ENCODE data around the gene FMO2.

Gene FMO2

GRCh38 chr1:171159148-171159547 lies 26.0 kb upstream of the FMO2 start:
- no peaks in the 10 kb centered on the region for H3K27me3 Mint-ChIP-seq
- H3K9me3 Mint-ChIP-seq, result no peaks in the 10 kb centered on the region
- DNase-seq, result no peak
- CTCF ChIA-PET, result no interaction called here
- H3K4me3 Mint-ChIP-seq, result no peak overlapping the region
- no peak overlapping the region for H3K27ac Mint-ChIP-seq
- H3K36me3 Mint-ChIP-seq, result no peaks in the 10 kb centered on the region
- H3K4me1 Mint-ChIP-seq, result no peaks in the 10 kb centered on the region

DNA sequence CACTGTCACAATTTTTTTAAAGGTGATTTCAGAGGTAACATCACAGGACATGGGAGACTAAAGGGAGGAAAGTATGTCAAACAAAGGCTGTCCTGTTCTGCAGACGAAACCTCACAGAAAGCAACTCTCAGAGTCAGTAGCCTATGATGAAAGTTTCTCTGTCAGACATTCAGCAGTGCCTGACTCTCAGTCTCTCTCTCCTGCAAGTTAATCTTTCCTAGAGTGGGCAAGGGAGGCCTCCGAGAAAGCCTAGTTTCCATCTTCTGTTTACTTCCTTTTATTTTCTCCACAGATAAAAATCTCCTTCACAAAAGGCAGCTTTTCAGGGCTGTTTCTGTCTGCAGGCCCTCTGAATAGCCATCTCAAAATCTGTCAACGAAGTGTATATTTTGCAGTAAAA lies 24.9 kb upstream of the FMO2 start:
- Mint-ChIP-seq H3K9me3 (no peaks in the 10 kb centered on the region), H3K36me3 (no peaks in the 10 kb centered on the region), H3K27me3 (no peaks in the 10 kb centered on the region), H3K4me1 (no peaks in the 10 kb centered on the region), H3K4me3 (no peak overlapping the region), H3K27ac (no peak overlapping the region)
- CTCF ChIA-PET, result no interaction called here
- no peak for DNase-seq

- H3K27ac Mint-ChIP-seq, result no peak overlapping the region
- H3K9me3 Mint-ChIP-seq, result no peaks in the 10 kb centered on the region
- CTCF ChIA-PET, result no interaction called here
- no peaks in the 10 kb centered on the region for H3K4me1 Mint-ChIP-seq
- DNase-seq, result no peak
- H3K4me3 Mint-ChIP-seq, result no peak overlapping the region
- H3K27me3 Mint-ChIP-seq, result no peaks in the 10 kb centered on the region
- H3K36me3 Mint-ChIP-seq, result no peaks in the 10 kb centered on the region
Measured at GRCh38 chr1:171160639-171161354, 24.3 kb upstream of the FMO2 start.

DNA sequence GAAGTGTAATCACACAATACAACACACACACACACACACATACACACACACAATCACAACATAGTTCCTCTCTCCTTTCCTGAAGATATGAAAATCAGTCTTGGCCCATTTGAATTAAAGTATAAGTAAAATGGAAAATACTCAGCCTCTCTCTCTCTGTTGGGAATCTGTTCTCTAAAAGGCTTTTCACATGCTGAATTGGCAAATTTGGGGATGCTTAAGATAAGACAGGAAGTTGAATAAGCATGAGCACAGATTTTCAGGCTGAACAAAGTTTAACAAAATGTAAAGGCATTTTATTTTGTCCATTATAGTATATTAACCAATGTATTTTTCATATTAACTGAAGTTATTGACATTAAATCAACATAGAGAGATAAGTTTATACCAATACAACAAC lies 23.7 kb upstream of the FMO2 start:
- no peaks in the 10 kb centered on the region for H3K27me3 Mint-ChIP-seq
- H3K4me1 Mint-ChIP-seq, result no peaks in the 10 kb centered on the region
- no peaks in the 10 kb centered on the region for H3K9me3 Mint-ChIP-seq
- no peaks in the 10 kb centered on the region for H3K36me3 Mint-ChIP-seq
- DNase-seq, result no peak
- no peak overlapping the region for H3K4me3 Mint-ChIP-seq
- no peak overlapping the region for H3K27ac Mint-ChIP-seq
- CTCF ChIA-PET, result no interaction called here

DNA sequence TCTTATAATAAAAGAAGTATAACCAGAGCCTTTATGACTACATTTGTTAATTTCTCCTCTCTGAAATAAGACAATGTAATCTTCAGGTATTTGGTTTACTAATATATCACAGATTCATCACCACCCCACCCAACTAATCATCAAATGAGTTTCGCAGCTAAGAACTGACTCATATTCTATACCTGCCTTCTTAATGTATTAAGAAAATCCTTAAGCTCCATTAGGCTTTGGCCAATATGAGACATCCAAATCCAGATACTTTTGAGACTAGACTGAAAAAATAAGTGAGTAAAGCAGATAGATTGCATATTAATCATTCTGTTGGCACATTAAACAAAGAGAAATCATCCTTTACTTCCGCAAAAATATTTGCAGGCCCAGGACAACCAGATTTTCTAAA lies 18.7 kb upstream of the FMO2 start:
- no peaks in the 10 kb centered on the region for H3K27me3 Mint-ChIP-seq

GRCh38 chr1:171167785-171168184 lies 17.3 kb upstream of the FMO2 start:
- Mint-ChIP-seq H3K9me3 (no peaks in the 10 kb centered on the region), H3K36me3 (no peaks in the 10 kb centered on the region), H3K27me3 (no peaks in the 10 kb centered on the region), H3K4me3 (no peak overlapping the region), H3K4me1 (no peaks in the 10 kb centered on the region), H3K27ac (no peak overlapping the region)
- CTCF ChIA-PET, result no interaction called here
- DNase-seq, result no peak

More for the DNA sequence above, 18.7 kb upstream of the FMO2 start:
- no peak for DNase-seq
- Mint-ChIP-seq H3K4me3 (no peak overlapping the region), H3K4me1 (no peaks in the 10 kb centered on the region), H3K36me3 (no peaks in the 10 kb centered on the region), H3K9me3 (no peaks in the 10 kb centered on the region), H3K27ac (no peak overlapping the region)
- CTCF ChIA-PET, result no interaction called here

- no peak overlapping the region for H3K27ac Mint-ChIP-seq
- H3K27me3 Mint-ChIP-seq, result peaks cover 5% of the 10 kb centered on the region
Measured at GRCh38 chr1:171172471-171172870, 12.6 kb upstream of the FMO2 start.

DNA sequence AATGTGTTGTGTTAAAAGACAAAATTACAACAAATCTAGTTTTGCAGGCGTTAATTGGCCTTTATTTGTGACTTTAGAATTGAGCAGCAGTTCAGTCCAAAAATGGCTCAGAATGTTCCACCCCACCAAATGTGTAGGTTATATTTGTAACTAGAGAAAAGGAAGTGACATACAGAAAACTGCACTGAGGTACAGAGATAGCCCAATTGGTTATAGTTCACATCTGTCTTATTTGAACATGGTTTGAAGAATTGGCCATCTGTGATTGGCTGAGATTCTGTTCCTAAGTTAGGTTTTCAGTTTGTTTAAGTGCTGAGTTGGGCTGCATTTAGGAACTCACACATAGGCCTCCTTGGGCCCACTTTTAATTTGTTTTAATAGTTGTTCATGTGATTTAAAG lies 12.0 kb upstream of the FMO2 start:
- Mint-ChIP-seq H3K27ac (no peak overlapping the region), H3K4me1 (no peaks in the 10 kb centered on the region), H3K27me3 (peaks cover 5% of the 10 kb centered on the region), H3K36me3 (no peaks in the 10 kb centered on the region), H3K4me3 (no peak overlapping the region), H3K9me3 (no peaks in the 10 kb centered on the region)
- DNase-seq, result no peak
- CTCF ChIA-PET, result no interaction called here

More at GRCh38 chr1:171172471-171172870, 12.6 kb upstream of the FMO2 start:
- H3K4me1 Mint-ChIP-seq, result no peaks in the 10 kb centered on the region
- H3K4me3 Mint-ChIP-seq, result no peak overlapping the region
- no peaks in the 10 kb centered on the region for H3K36me3 Mint-ChIP-seq
- no peak for DNase-seq
- no peaks in the 10 kb centered on the region for H3K9me3 Mint-ChIP-seq
- CTCF ChIA-PET, result no interaction called here

GRCh38 chr1:171174560-171175294 lies 10.4 kb upstream of the FMO2 start:
- CTCF ChIA-PET, result interaction anchor here (0.6 kb wide), 1 partner anchor 15 kb away, joined by 3 read pairs; no protein-coding TSS in a partner anchor
- no peak for DNase-seq
- no peaks in the 10 kb centered on the region for H3K4me1 Mint-ChIP-seq
- no peaks in the 10 kb centered on the region for H3K9me3 Mint-ChIP-seq
- H3K36me3 Mint-ChIP-seq, result no peaks in the 10 kb centered on the region
- H3K27me3 Mint-ChIP-seq, result peaks cover 5% of the 10 kb centered on the region
- H3K4me3 Mint-ChIP-seq, result no peak overlapping the region
- H3K27ac Mint-ChIP-seq, result no peak overlapping the region

DNA sequence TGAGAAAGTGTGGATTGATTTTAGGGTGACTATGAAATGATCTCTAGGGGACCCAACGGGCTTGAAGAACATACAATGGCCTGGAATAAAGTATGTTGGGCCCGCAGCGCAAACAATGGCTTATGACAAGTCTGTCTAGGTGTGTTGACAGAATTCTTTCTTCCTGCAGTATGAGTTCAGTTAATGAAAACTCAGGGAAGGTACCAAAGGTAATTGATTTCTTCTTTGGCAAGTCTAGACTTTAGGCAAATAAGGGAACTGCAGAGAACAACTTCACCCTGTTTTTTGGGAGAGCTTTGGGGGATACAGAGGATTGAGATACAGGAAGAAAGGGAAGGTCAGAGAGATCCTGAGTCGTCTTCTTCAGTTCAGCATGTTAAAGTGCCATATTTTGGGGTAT lies 7.8 kb upstream of the FMO2 start:
- no peak overlapping the region for H3K27ac Mint-ChIP-seq
- no peak for DNase-seq
- no peaks in the 10 kb centered on the region for H3K4me1 Mint-ChIP-seq
- H3K4me3 Mint-ChIP-seq, result no peak overlapping the region
- CTCF ChIA-PET, result no interaction called here
- H3K27me3 Mint-ChIP-seq, result peaks cover 5% of the 10 kb centered on the region
- H3K9me3 Mint-ChIP-seq, result no peaks in the 10 kb centered on the region
- H3K36me3 Mint-ChIP-seq, result no peaks in the 10 kb centered on the region

GRCh38 chr1:171179318-171180227 lies 5.5 kb upstream of the FMO2 start:
- Mint-ChIP-seq H3K4me3 (no peak overlapping the region), H3K4me1 (no peaks in the 10 kb centered on the region), H3K27ac (no peak overlapping the region), H3K9me3 (no peaks in the 10 kb centered on the region), H3K27me3 (peaks cover under 1% of the 10 kb centered on the region), H3K36me3 (no peaks in the 10 kb centered on the region)
- DNase-seq, result no peak
- CTCF ChIA-PET, result no interaction called here

GRCh38 chr1:171180670-171181069 lies 4.4 kb upstream of the FMO2 start:
- Mint-ChIP-seq H3K9me3 (no peaks in the 10 kb centered on the region), H3K4me1 (no peaks in the 10 kb centered on the region), H3K27me3 (no peaks in the 10 kb centered on the region), H3K36me3 (no peaks in the 10 kb centered on the region), H3K4me3 (no peak overlapping the region), H3K27ac (no peak overlapping the region)
- CTCF ChIA-PET, result no interaction called here
- DNase-seq, result no peak

DNA sequence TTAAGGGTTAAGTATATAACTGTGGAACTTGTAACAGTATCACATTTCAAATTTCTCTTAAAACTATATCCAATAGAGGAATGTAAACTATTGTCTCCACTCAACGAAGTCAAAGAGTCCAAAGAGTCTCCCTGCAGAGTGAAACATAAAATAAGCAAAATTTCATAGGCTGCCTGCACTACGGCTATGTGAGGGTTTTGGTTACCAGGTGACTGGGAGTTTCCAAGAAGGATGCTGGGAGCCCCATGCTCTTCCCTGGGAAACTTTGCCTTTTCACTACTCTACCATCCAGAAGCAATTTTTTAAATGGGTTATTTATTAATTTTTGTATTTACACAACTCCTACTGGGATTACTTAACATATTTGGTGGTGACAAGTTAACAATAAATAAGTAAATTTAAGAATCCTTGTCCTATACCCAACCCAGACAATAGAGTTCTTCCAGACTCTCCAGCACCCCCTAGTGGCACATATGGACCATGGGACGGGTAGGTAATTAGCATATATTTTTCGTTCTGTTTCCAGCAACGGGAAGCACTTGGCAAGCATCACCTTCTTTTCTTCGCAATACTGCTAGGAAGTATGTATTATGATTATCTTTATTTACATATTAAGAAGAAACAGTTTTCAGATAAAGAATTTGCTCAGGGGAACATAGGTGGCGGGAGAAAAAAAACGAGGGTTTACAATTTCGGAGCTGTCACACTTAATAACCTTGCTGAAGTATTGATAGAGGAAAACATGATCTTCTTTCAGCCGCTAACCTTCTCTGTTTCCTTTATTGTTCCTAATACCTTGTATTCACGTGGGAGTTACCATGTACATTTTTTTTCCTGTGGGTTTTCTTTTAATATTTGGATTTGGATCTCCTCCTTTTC lies 3.5 kb downstream of the FMO2 start:
- no peaks in the 10 kb centered on the region for H3K9me3 Mint-ChIP-seq
- no peaks in the 10 kb centered on the region for H3K36me3 Mint-ChIP-seq
- H3K4me3 Mint-ChIP-seq, result no peak overlapping the region
- H3K27me3 Mint-ChIP-seq, result peaks cover 9% of the 10 kb centered on the region
- H3K4me1 Mint-ChIP-seq, result no peaks in the 10 kb centered on the region
- H3K27ac Mint-ChIP-seq, result no peak overlapping the region
- peak; percentile 58 for DNase-seq
- CTCF ChIA-PET, result interaction anchor here (0.7 to 1.3 kb wide), 2 partner anchors 125 to 551 kb away, joined by 4 to 7 read pairs; partner anchors contain the start of gene FMO4

- no peak overlapping the region for H3K27ac Mint-ChIP-seq
- no peaks in the 10 kb centered on the region for H3K36me3 Mint-ChIP-seq
- H3K4me1 Mint-ChIP-seq, result no peaks in the 10 kb centered on the region
- DNase-seq, result no peak
- no peaks in the 10 kb centered on the region for H3K9me3 Mint-ChIP-seq
- CTCF ChIA-PET, result no interaction called here
- no peak overlapping the region for H3K4me3 Mint-ChIP-seq
- H3K27me3 Mint-ChIP-seq, result peaks cover 9% of the 10 kb centered on the region
Measured at GRCh38 chr1:171191992-171192391, 6.9 kb downstream of the FMO2 start.
